Dermis blood vessel endothelial cell (primary cell): Measurements from ENCODE around the gene NR2C2AP. TPM values are rescaled to one million over a fixed set of nuclear protein-coding genes. Genes with fewer than 3 reads are reported as not detected.
"Not testable (repeated sequence)": the region's sequence is repeated elsewhere in the genome, so short reads cannot be mapped to it uniquely, and the experiment has no call there.

Experiments used
- DNase-seq: peaks from one replicate; pipeline ENCODE4 v3.0.0; 2010
- total RNA-seq: library from RNA; depleted of rRNA; stranded (reverse); fragments of >200 nt; gene quantifications from 2 replicates; pipeline ENCODE4 v1.2.3, GENCODE V29; 2014

Gene NR2C2AP
- 11.3 and 18.7 TPM in 2 replicates for total RNA-seq

- DNase-seq, result peak; percentile 94
Observed at GRCh38 chr19:19203012-19203856, at the start of gene NR2C2AP. Gene NR2C2AP, minus strand, starts transcription at chr19:19203414. Its CDS starts 354 bp downstream, at chr19:19203060.

- DNase-seq, result no peak
Observed at GRCh38 chr19:19250196-19250801, 47.1 kb upstream of the NR2C2AP start.

- DNase-seq, result no peak
Observed at GRCh38 chr19:19240476-19240875, 37.3 kb upstream of the NR2C2AP start.

GRCh38 chr19:19239675-19240074 is 36.5 kb upstream of the NR2C2AP start:
- no peak for DNase-seq

DNA sequence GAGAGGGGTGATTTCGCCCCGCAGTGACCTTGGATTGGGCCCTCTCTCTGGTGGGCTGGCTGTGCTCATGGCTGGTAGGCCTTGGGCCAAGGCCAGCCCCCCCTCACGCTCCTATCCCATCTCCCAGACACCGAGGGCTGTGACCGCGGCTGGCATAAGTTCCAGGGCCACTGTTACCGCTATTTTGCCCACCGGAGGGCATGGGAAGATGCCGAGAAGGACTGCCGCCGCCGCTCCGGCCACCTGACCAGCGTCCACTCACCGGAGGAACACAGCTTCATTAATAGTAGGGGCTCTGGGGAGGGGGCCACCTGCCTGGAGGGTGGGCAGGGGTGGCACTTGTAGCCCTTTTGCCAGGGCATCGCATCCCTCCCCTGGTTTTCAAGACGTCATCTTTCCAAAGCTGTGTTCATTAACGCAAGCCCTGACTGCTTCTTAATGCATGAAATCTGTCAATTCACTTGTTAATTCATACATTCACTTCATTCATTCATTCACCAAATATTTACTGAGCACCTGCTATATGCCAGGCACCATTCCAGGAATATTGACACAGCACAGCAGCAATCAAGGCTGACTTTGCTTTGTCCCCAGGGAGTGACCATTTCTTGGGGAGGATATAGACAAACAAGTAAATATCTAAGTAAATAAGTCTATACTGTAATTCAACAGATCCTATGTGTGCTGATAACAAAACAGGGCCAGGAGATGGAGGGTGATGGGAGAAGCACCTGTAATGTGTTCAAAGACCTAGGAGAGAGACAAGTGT is 35.1 kb upstream of the NR2C2AP start:
- no peak for DNase-seq

DNA sequence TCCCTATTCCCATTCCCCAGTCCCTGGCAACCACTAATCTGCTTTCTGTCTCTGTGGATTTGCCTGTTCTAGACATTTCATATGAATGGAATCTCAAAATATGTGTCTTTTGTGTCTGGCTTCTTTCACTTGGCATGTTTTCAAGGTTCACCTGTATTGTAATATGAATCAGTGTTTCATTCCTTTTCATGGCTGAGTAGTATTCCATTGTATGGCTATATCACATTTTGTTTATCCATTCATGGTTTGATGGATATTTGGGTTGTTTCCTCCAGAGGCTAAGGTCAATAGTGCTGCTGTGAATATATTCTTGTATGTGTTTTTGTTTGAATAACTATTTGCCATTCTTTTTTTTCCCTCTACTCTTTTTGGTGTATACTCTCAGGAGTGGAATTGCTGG is 33.0 kb upstream of the NR2C2AP start:
- no peak for DNase-seq

DNA sequence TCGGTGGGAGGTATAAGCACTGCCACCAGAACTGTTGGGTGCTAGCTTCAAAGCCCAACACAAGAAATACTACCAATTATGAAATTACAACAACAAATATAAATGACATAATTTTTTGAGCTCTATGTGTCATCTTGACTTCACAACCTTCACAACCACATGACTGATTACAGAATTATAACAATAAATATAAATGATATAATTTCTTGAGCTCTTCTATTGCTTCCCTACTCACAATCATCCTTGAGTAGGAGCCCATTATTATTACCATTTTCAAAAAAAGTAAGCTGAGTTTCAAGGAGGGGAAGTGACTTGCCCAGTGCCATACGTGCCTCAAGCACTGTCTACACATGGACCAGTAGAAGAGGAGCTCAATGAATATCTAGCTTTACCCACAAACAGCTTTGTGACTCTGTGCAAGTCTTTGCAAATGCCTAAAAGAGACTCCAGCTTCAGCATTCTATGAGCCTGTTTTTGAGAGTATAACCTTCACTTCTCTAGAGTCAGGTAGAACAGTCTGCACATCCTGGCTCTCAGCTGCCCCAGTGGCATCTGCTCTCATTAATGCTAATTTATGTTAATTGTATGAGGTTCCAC is 31.1 kb upstream of the NR2C2AP start:
- DNase-seq, result no peak

- no peak for DNase-seq
Observed at GRCh38 chr19:19232261-19232721, 29.1 kb upstream of the NR2C2AP start.

GRCh38 chr19:19230999-19231398 is 27.8 kb upstream of the NR2C2AP start:
- DNase-seq, result no peak

DNA sequence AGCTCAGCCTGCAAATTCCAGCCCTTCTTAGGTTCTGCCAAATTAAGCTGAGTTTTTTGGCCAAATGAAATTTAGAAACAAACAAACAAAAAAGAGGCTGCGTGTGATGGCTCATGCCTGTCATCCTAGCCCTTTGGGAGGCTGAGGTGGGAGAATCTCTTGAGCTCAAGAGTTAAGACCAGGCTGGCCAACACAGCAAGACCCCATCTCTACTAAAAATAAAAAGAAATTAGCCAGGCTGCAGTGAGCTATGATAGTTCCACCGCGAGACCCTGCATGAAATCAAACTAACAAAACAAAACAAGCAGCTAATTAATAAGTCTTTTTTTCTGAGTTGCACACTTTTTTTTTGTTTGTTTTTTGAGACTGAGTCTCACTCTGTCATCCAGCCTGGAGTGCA is 26.5 kb upstream of the NR2C2AP start:
- DNase-seq, result no peak

- no peak for DNase-seq
Observed at GRCh38 chr19:19227217-19227616, 24.0 kb upstream of the NR2C2AP start.

- DNase-seq, result no peak
Observed at GRCh38 chr19:19226663-19227062, 23.4 kb upstream of the NR2C2AP start.

DNA sequence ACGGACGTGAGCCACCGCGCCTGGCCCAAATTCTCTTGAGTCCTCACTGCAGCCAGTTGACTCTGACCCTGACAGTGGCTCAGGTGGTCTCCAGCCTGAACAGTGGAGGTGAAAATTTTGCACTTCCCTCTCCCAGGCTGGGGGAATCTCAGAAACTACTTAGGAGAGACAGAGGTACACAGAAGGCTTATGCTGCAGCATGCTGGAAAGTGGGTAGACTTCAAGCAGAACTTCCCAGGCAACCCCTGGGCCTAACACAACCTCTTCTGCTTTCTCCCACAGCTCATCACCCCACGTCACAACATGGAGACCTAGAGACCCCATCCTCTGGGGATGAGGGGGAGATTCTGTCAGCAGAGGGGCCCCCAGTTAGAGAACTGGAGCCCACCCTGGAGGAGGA is 23.0 kb upstream of the NR2C2AP start:
- DNase-seq, result no peak

DNA sequence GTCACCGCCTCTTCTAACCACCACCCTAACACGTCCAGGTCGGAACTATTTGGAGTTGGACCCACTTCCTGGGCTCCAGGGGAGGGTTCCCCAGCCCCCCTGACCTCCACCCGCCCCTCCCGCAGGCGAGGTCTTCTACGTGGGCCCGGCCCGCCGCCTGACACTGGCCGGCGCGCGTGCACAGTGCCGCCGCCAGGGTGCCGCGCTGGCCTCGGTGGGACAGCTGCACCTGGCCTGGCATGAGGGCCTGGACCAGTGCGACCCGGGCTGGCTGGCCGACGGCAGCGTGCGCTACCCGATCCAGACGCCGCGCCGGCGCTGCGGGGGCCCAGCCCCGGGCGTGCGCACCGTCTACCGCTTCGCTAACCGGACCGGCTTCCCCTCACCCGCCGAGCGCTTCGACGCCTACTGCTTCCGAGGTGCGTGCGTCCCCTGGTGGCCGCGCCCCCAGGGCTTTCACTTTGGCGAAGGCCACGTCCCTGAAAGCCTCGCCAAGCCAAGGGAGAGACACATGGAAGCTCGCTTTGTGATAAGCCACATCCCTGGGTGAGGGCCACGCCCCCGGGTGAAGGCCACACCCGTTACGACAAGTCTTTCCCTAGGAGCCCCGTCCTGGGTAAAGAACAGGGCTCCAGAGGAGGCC is 21.8 kb upstream of the NR2C2AP start:
- DNase-seq, result peak; percentile 46

DNA sequence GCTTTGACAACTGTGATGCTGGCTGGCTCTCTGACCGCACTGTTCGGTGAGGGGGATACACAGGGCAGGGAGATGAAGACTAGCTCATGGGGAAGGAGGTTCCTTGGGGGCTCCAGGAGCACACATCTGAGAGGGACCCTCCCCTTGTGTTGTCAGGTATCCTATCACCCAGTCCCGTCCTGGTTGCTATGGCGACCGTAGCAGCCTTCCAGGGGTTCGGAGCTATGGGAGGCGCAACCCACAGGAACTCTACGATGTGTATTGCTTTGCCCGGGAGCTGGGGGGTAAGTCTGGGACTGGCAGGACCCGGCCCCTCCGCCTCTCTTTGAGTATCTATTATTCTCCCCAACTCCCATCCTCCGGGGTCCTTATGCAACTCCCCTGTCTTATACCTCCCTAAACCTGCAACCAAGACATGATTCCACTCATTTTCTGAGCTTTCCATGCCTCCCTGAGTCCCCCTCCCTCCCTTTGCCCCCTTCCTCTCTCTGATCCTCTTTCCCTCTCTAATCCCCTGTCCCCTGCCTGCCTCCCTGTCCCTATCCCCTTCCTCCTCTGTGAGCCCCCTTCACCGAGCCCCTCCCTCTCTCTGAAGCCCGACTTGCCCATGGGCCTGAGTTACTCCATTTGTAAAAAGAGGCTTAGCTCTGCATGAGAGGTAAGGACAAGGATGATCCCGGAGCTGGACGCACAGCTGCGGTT is 21.1 kb upstream of the NR2C2AP start:
- no peak for DNase-seq

DNA sequence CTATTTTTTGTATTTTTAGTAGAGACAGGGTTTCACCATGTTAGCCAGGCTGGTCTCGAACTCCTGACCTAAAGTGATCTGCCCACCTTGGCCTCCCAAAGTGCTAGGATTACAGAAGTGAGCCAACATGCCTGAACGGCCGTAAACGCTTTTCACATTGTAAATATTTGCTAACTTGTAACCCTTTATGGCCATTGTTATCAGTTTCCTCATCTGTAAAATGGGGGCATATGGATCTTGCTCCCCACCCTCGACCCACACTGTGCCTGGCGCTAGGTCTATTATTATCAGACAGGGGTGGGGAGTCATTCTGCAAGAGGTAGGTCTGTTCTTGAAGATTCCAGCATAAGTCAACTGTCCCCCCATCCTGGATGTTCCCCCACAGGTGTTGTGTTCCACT is 20.4 kb upstream of the NR2C2AP start:
- no peak for DNase-seq

- no peak for DNase-seq
Observed at GRCh38 chr19:19223060-19223459, 19.8 kb upstream of the NR2C2AP start.

DNA sequence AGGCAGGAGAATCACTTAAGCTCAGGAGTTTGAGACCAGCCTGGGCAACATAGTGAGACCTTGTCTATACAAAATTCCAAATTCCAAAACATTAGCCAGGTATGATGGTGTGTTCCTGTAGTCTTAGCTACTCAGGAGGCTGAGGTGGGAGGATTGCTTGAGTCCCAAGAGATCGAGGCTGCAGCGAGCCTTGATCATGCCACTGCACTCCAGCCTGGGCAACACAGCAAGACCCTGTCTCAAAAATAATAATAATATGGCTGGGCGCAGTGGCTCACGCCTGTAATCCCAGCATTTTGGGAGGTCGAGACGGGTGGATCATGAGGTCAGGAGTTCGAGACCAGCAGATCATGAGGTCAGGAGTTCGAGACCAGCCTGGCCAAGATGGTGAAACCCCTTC is 17.8 kb upstream of the NR2C2AP start:
- DNase-seq, result not testable (repeated sequence)

GRCh38 chr19:19218911-19219310 is 15.7 kb upstream of the NR2C2AP start:
- DNase-seq, result no peak

DNA sequence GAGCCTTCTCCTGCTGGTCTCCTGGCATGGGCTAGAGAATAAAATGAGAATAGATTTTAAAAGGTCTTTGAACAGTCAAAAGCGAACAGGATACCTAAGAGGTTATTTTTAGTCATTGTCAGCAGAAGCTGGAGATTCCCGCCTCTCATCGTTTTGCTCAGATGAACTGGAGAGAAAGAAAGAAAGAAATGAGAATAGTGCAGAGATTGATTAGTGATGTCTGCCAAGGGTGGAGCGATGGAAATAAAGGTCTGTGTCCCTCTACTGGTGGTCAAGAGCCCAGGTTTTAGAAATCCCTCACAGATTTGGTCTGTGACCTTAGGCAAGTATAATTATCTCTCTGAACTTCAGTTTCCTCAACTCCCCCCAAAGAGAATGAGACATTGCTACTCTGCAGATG is 13.9 kb upstream of the NR2C2AP start:
- peak; percentile 46 for DNase-seq

DNA sequence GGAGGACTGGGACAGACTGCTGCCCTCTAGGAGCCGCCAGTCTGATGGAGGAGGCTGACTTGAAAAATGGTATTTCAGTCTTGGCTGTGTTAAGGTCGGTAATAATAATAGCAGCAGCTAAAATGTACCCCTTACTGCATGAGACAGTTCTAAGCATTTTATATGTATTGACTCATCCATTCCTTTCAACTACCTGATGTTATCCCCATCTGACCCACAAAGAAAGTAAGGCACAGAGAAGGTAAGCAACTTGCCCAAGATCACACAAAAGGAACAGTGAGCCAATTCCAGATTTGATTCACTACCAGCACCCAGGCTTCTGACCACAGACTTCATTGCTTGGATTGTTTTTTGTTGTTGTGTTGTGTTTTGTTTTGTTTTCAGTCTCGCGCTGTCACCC is 12.6 kb upstream of the NR2C2AP start:
- DNase-seq, result no peak

GRCh38 chr19:19214892-19215291 is 11.7 kb upstream of the NR2C2AP start:
- DNase-seq, result peak; percentile 68
